HFFc6 (cell line): ENCODE data around the gene FEN1. TPM values are rescaled to one million over a fixed set of nuclear protein-coding genes. Genes with fewer than 3 reads are reported as not detected.

ENCODE experiments used
- DNase-seq: peaks from one replicate; pipeline ENCODE4 v3.0.0-alpha.2; 2018
- H3K27ac Mint-ChIP-seq: 2 replicates; pipeline ENCODE4 v1.8.0; 2020; ENCODE audit warnings: mild to moderate bottlenecking, mixed read lengths
- H3K27me3 Mint-ChIP-seq: 2 replicates; pipeline ENCODE4 v1.8.0; 2021; ENCODE audit warnings: mild to moderate bottlenecking, moderate library complexity, mixed read lengths; ENCODE audit not compliant: insufficient read depth
- H3K36me3 Mint-ChIP-seq: 2 replicates; pipeline ENCODE4 v1.8.0; 2021; ENCODE audit warnings: low read depth, mixed read lengths
- H3K4me1 Mint-ChIP-seq: 2 replicates; pipeline ENCODE4 v1.8.0; 2020; ENCODE audit warnings: low read depth, mixed read lengths
- H3K4me3 Mint-ChIP-seq: 2 replicates; pipeline ENCODE4 v1.8.0; 2020; ENCODE audit warnings: mild to moderate bottlenecking, moderate library complexity, mixed read lengths
- H3K9me3 Mint-ChIP-seq: 2 replicates; pipeline ENCODE4 v1.8.0; 2020; ENCODE audit warnings: mild to moderate bottlenecking, mixed read lengths
- total RNA-seq, 6 experiments: library from RNA; stranded (reverse); fragmentation: NEBNext Ultra II Directional; extraction: Animal tissue kit (Norgen Biotek cat#: 25700); gene quantifications; 2 replicates in 1 of 6; 3 replicates in 5 of 6; pipeline ENCODE4 v1.2.3, GENCODE V29; 2021
- TF ChIP-seq, protein P1 (sequence below): fragments of 200-600 bp; sonication (generic); IDR thresholded peaks from 2 replicates; pipeline ENCODE4 v1.5.0; 2021; ENCODE audit warnings: antibody characterized with exemption, mild to moderate bottlenecking

FEN1 gene
- total RNA-seq, 6 experiments from 2014 or later = 25.6 to 45.6 (median 37.4) TPM

DNA sequence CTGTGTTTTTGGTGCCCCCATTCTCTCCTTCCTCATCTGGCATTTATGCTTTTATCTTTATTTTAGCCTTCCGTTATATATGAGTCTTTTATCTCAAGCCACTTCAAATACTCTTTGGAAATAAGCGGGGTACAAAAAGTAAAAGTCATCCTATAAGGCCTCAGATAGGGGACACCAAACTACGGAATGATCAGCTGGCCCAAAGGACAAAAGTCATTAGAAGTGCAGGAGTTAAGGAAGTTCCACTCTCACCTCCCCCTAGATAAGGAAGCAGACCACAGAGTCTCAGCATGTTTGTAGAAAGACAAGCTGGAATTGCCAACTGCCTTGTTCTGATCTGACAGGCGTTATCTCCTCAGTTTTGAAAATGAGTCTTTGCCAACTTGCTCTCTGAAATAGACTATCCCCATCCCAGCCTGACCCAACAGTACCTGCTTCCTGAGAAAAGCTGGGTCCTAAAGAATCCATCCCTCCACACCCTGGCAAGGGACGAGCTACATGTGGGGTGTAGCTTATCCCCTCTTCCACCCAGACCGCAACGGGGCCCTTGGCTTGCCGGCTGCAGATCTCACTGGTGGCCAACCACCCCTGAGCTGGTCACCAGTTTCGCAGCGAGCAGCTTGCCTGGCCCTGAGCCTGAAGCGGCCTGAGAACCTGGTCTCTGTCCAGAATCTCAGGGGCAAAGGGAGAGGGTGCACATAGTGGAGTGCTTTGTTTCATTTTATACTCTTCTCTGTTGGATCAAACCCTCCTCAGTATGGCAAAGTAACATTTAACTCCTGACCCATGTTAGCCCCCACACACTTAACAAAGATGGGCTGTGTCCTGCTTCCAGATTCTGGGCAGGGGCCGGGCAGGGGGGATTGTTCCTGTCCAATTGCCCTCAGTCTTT, 49.2 kb downstream of the FEN1 start:
- H3K4me3 Mint-ChIP-seq = no peak overlapping the region
- peaks cover 23% of the 10 kb centered on the region for H3K36me3 Mint-ChIP-seq
- peaks cover 3% of the 10 kb centered on the region; the same call in 1 of the 2 replicates for H3K27me3 Mint-ChIP-seq
- TF ChIP-seq, protein P1, sequence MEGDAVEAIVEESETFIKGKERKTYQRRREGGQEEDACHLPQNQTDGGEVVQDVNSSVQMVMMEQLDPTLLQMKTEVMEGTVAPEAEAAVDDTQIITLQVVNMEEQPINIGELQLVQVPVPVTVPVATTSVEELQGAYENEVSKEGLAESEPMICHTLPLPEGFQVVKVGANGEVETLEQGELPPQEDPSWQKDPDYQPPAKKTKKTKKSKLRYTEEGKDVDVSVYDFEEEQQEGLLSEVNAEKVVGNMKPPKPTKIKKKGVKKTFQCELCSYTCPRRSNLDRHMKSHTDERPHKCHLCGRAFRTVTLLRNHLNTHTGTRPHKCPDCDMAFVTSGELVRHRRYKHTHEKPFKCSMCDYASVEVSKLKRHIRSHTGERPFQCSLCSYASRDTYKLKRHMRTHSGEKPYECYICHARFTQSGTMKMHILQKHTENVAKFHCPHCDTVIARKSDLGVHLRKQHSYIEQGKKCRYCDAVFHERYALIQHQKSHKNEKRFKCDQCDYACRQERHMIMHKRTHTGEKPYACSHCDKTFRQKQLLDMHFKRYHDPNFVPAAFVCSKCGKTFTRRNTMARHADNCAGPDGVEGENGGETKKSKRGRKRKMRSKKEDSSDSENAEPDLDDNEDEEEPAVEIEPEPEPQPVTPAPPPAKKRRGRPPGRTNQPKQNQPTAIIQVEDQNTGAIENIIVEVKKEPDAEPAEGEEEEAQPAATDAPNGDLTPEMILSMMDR = no peak
- H3K4me1 Mint-ChIP-seq = no peaks in the 10 kb centered on the region
- no peak for DNase-seq
- H3K27ac Mint-ChIP-seq = no peak overlapping the region
- no peaks in the 10 kb centered on the region for H3K9me3 Mint-ChIP-seq

DNA sequence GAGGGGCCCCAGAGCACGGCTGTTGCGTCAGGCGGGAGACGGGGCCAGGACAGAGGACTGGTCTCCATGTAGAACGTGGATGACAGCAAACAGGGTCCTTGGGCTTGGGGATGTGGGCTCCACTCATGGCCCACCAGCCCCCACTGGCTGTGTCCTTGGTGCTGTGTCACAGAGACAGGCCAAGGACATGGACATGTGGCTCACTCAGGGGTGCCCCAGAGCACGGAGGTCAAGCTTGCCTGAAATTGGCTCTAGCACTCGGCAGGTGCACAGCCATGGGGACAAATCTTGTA, 49.8 kb downstream of the FEN1 start:
- H3K9me3 Mint-ChIP-seq = no peaks in the 10 kb centered on the region
- no peak overlapping the region for H3K4me3 Mint-ChIP-seq
- no peak overlapping the region for H3K27ac Mint-ChIP-seq
- no peak for DNase-seq
- H3K27me3 Mint-ChIP-seq = peaks cover 3% of the 10 kb centered on the region; the same call in 1 of the 2 replicates
- TF ChIP-seq, protein P1 = no peak
- no peaks in the 10 kb centered on the region for H3K4me1 Mint-ChIP-seq
- H3K36me3 Mint-ChIP-seq = peaks cover 25% of the 10 kb centered on the region

DNA sequence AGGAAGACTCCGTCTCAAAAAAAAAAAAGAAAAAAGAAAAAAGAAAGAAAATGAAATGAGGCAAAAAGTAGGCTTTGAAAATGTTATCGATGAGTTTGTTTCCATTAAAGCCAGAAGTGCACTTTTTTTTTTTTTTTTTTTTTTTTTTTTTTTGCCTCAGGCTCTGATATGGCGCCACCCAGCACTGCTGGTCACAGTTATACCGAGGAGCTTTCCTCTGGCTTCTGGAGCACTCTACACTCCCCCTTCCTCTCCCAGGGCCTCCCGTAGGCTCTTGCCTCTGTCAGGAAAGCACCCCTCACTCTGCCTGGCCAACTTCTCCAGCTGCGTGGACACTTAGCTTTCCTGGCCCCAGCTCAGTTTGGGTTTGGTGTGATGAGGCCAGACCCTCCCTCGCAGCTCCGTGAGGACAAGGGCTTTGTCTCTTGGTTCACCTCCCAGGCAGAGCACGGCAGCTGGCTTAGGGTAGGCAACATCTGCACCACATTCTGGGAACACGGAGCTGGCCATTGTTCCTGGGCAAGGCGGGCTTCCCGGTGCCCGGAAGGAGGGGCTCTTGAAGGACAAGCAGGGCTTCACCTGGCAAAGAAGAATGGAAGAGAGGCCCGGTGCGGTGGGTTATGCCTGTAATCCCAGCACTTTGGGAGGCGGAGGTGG, 52.3 kb downstream of the FEN1 start:
- TF ChIP-seq, protein P1 = no peak
- Mint-ChIP-seq H3K27me3 (no peaks in the 10 kb centered on the region; the same call in 1 of the 2 replicates), H3K4me3 (no peak overlapping the region), H3K36me3 (peaks cover 14% of the 10 kb centered on the region), H3K27ac (no peak overlapping the region), H3K4me1 (no peaks in the 10 kb centered on the region), H3K9me3 (no peaks in the 10 kb centered on the region)
- DNase-seq = no peak

DNA sequence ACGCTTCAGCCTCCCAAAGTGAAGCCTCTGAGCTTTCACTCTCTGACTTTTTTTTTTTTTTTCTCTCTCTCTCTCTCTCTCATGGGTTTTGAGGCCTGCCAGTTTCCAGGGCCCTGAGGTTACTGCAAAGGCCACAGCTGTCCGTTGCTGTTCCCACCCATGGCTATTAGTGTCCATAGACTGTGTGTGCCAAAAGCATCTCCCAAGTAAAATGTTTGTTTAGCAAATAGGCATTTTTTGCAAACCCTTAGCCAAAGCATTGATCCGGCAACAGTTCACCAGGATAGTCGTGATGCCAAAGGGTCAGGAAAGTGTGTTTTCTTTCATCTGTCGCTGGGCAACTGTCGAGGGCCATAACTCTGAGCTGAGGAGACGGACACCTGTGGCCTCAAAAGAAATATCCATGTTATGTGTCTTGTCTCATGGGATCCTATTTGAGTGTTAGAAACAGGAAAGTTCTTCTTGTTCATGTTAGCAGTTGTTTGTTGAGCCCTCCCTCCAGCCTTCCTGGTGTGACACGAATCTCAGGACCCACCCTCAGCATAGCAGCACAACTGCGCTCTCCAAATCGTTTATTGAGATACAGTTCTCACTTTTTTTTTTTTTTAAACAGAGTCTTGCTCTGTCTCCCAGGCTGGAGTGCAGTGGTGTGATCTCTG, 53.8 kb downstream of the FEN1 start:
- no peak overlapping the region for H3K27ac Mint-ChIP-seq
- no peaks in the 10 kb centered on the region for H3K9me3 Mint-ChIP-seq
- no peak for DNase-seq
- peaks cover 7% of the 10 kb centered on the region; the same call in 1 of the 2 replicates for H3K36me3 Mint-ChIP-seq
- H3K27me3 Mint-ChIP-seq = no peaks in the 10 kb centered on the region; the same call in 1 of the 2 replicates
- no peaks in the 10 kb centered on the region for H3K4me1 Mint-ChIP-seq
- TF ChIP-seq, protein P1 = no peak
- no peak overlapping the region for H3K4me3 Mint-ChIP-seq

Other genes with a start within 250 kb of the FEN1 start
- under 1 TPM in 3 of 6 experiments, not detected in 3; 0.05 to 0.21 (median 0.11) TPM for gene SYT7, start 211.8 kb upstream of the FEN1 start, total RNA-seq
- 1 to 10 TPM; 2.4 to 4.2 (median 3.3) TPM for gene DAGLA, start 112.5 kb upstream of the FEN1 start, total RNA-seq
- gene MYRF, start 40.3 kb upstream of the FEN1 start, total RNA-seq = under 1 TPM; 0.24 to 0.67 (median 0.53) TPM
- gene TMEM258, start 312 bp upstream of the FEN1 start, total RNA-seq = 100 to 1,000 TPM; 134 to 173 (median 145) TPM
- gene FADS1, start 24.1 kb downstream of the FEN1 start, total RNA-seq = 10 to 100 TPM; 25.9 to 39.1 (median 36.4) TPM
- gene FADS2, start 35.4 kb downstream of the FEN1 start, total RNA-seq = 100 to 1,000 TPM in 1 of 6 experiments, 10 to 100 TPM in 5; 56.0 to 105 (median 81.1) TPM
- 100 to 1,000 TPM; 126 to 161 (median 137) TPM for gene FADS3, start 98.6 kb downstream of the FEN1 start, total RNA-seq
- gene RAB3IL1, start 124.7 kb downstream of the FEN1 start, total RNA-seq = 1 to 10 TPM; 5.3 to 8.8 (median 7.9) TPM
- gene BEST1, start 157.4 kb downstream of the FEN1 start, total RNA-seq = 1 to 10 TPM in 5 of 6 experiments, under 1 TPM in 1; 0.92 to 2.0 (median 1.9) TPM
- 1,000 to 10,000 TPM; 2,192 to 2,832 (median 2,637) TPM for gene FTH1, start 174.7 kb downstream of the FEN1 start, total RNA-seq